Central memory CD8-positive, alpha-beta T cell (primary cell): ENCODE results near the gene SHISA2.

Experiments used
- ATAC-seq: fragments of 150-1000 bp; cut with Tn5 transposase; replicated peaks from 2 replicates; pipeline ENCODE4 v1.10.0; 2022; ENCODE audit warnings: mild to moderate bottlenecking, moderate FRiP score, moderate number of reproducible peaks; ENCODE audit not compliant: poor library complexity, severe bottlenecking; ENCODE audit errors: extremely low read depth
- DNase-seq, 2 donors: peaks; one replicate each; pipeline ENCODE4 v3.0.0; 2021; ENCODE audit warnings: low spot score in 2 of 2
- H3K27ac Mint-ChIP-seq: one replicate; pipeline ENCODE4 v1.8.0; 2022; ENCODE audit warnings: low read depth, mild to moderate bottlenecking, moderate library complexity, mixed read lengths
- H3K27me3 Mint-ChIP-seq: one replicate; pipeline ENCODE4 v1.8.0; 2022; ENCODE audit warnings: mixed read lengths
- H3K36me3 Mint-ChIP-seq: one replicate; pipeline ENCODE4 v1.8.0; 2022; ENCODE audit warnings: mild to moderate bottlenecking, moderate library complexity, mixed read lengths; ENCODE audit not compliant: insufficient read depth
- H3K4me1 Mint-ChIP-seq: one replicate; pipeline ENCODE4 v1.8.0; 2022; ENCODE audit warnings: mixed read lengths
- H3K4me3 Mint-ChIP-seq: one replicate; pipeline ENCODE4 v1.8.0; 2022; ENCODE audit warnings: mild to moderate bottlenecking, moderate library complexity, mixed read lengths
- H3K9me3 Mint-ChIP-seq: one replicate; pipeline ENCODE4 v1.8.0; 2022; ENCODE audit warnings: mixed read lengths

SHISA2 gene

GRCh38 chr13:26061947-26062346, 10.1 kb upstream of the SHISA2 start:
- Mint-ChIP-seq H3K9me3 (no peaks in the 10 kb centered on the region), H3K4me3 (no peak overlapping the region), H3K27ac (no peak overlapping the region), H3K36me3 (no peaks in the 10 kb centered on the region), H3K4me1 (no peaks in the 10 kb centered on the region), H3K27me3 (peaks cover 33% of the 10 kb centered on the region)
- ATAC-seq = no peak
- no peak for DNase-seq

GRCh38 chr13:26061256-26061655, 9.4 kb upstream of the SHISA2 start:
- Mint-ChIP-seq H3K27ac (no peak overlapping the region), H3K36me3 (no peaks in the 10 kb centered on the region), H3K4me1 (no peaks in the 10 kb centered on the region), H3K4me3 (no peak overlapping the region), H3K9me3 (no peaks in the 10 kb centered on the region), H3K27me3 (peaks cover 33% of the 10 kb centered on the region)
- ATAC-seq = no peak
- no peak for DNase-seq

GRCh38 chr13:26060357-26060756, 8.5 kb upstream of the SHISA2 start:
- ATAC-seq = no peak
- no peaks in the 10 kb centered on the region for H3K4me1 Mint-ChIP-seq
- H3K27me3 Mint-ChIP-seq = peaks cover 36% of the 10 kb centered on the region
- no peaks in the 10 kb centered on the region for H3K9me3 Mint-ChIP-seq
- no peak overlapping the region for H3K4me3 Mint-ChIP-seq
- no peak overlapping the region for H3K27ac Mint-ChIP-seq
- H3K36me3 Mint-ChIP-seq = no peaks in the 10 kb centered on the region
- DNase-seq = no peak

GRCh38 chr13:26058704-26059103, 6.9 kb upstream of the SHISA2 start:
- no peak overlapping the region for H3K4me3 Mint-ChIP-seq
- H3K27ac Mint-ChIP-seq = no peak overlapping the region
- ATAC-seq (no peak), DNase-seq (no peak)
- H3K9me3 Mint-ChIP-seq = no peaks in the 10 kb centered on the region
- H3K27me3 Mint-ChIP-seq = peaks cover 49% of the 10 kb centered on the region
- no peaks in the 10 kb centered on the region for H3K4me1 Mint-ChIP-seq
- no peaks in the 10 kb centered on the region for H3K36me3 Mint-ChIP-seq

- Mint-ChIP-seq H3K4me3 (no peak overlapping the region), H3K9me3 (no peaks in the 10 kb centered on the region), H3K36me3 (peaks cover 1% of the 10 kb centered on the region), H3K27ac (no peak overlapping the region), H3K4me1 (peaks cover 8% of the 10 kb centered on the region), H3K27me3 (peaks cover 63% of the 10 kb centered on the region)
- no peak for ATAC-seq
- DNase-seq = no peak
Observed at GRCh38 chr13:26054896-26055295, 3.1 kb upstream of the SHISA2 start.

GRCh38 chr13:26053418-26053980, 1.7 kb upstream of the SHISA2 start:
- Mint-ChIP-seq H3K4me3 (no peak overlapping the region), H3K9me3 (no peaks in the 10 kb centered on the region)

GRCh38 chr13:26052337-26052736, 521 bp upstream of the SHISA2 start:
- Mint-ChIP-seq H3K9me3 (no peaks in the 10 kb centered on the region), H3K4me1 (peaks cover 11% of the 10 kb centered on the region), H3K4me3 (peak overlapping the region; percentile 72), H3K27ac (no peak overlapping the region), H3K36me3 (peaks cover 1% of the 10 kb centered on the region), H3K27me3 (peaks cover 67% of the 10 kb centered on the region)
- no peak for ATAC-seq
- DNase-seq = no peak

More at GRCh38 chr13:26053418-26053980, 1.7 kb upstream of the SHISA2 start:
- Mint-ChIP-seq H3K27me3 (peaks cover 62% of the 10 kb centered on the region), H3K36me3 (peaks cover 1% of the 10 kb centered on the region), H3K27ac (no peak overlapping the region), H3K4me1 (peaks cover 11% of the 10 kb centered on the region)
- DNase-seq (no peak), ATAC-seq (no peak)

- no peak overlapping the region for H3K27ac Mint-ChIP-seq
- peak overlapping the region; percentile 52 for H3K4me3 Mint-ChIP-seq
- DNase-seq (no peak), ATAC-seq (no peak)
- H3K4me1 Mint-ChIP-seq = peaks cover 11% of the 10 kb centered on the region
- H3K36me3 Mint-ChIP-seq = peaks cover 1% of the 10 kb centered on the region
- peaks cover 76% of the 10 kb centered on the region for H3K27me3 Mint-ChIP-seq
- H3K9me3 Mint-ChIP-seq = no peaks in the 10 kb centered on the region
Observed at GRCh38 chr13:26051231-26051656, 572 bp downstream of the SHISA2 start.

GRCh38 chr13:26050568-26051230, 1.1 kb downstream of the SHISA2 start:
- H3K4me3 Mint-ChIP-seq = peak overlapping the region; percentile 57
- peaks cover 1% of the 10 kb centered on the region for H3K36me3 Mint-ChIP-seq
- no peak overlapping the region for H3K27ac Mint-ChIP-seq
- no peak for DNase-seq
- H3K4me1 Mint-ChIP-seq = peaks cover 11% of the 10 kb centered on the region
- no peak for ATAC-seq
- peaks cover 71% of the 10 kb centered on the region for H3K27me3 Mint-ChIP-seq
- H3K9me3 Mint-ChIP-seq = no peaks in the 10 kb centered on the region

GRCh38 chr13:26048741-26049140, 3.1 kb downstream of the SHISA2 start:
- ATAC-seq (no peak), DNase-seq (no peak)
- H3K4me1 Mint-ChIP-seq = peaks cover 11% of the 10 kb centered on the region
- H3K27me3 Mint-ChIP-seq = peaks cover 52% of the 10 kb centered on the region
- H3K9me3 Mint-ChIP-seq = no peaks in the 10 kb centered on the region
- peaks cover 1% of the 10 kb centered on the region for H3K36me3 Mint-ChIP-seq
- no peak overlapping the region for H3K27ac Mint-ChIP-seq
- no peak overlapping the region for H3K4me3 Mint-ChIP-seq

- Mint-ChIP-seq H3K27ac (no peak overlapping the region), H3K36me3 (peaks cover 1% of the 10 kb centered on the region), H3K4me3 (no peak overlapping the region), H3K9me3 (no peaks in the 10 kb centered on the region), H3K27me3 (peaks cover 35% of the 10 kb centered on the region), H3K4me1 (peaks cover 6% of the 10 kb centered on the region)
- ATAC-seq = no peak
- no peak for DNase-seq
Observed at GRCh38 chr13:26047040-26047439, 4.8 kb downstream of the SHISA2 start.

GRCh38 chr13:26046639-26047038, 5.2 kb downstream of the SHISA2 start:
- peaks cover 33% of the 10 kb centered on the region for H3K27me3 Mint-ChIP-seq
- DNase-seq (no peak), ATAC-seq (no peak)
- no peak overlapping the region for H3K4me3 Mint-ChIP-seq
- peaks cover 5% of the 10 kb centered on the region for H3K4me1 Mint-ChIP-seq
- H3K9me3 Mint-ChIP-seq = no peaks in the 10 kb centered on the region
- H3K36me3 Mint-ChIP-seq = no peaks in the 10 kb centered on the region
- H3K27ac Mint-ChIP-seq = no peak overlapping the region

GRCh38 chr13:26045142-26045541, 6.7 kb downstream of the SHISA2 start:
- Mint-ChIP-seq H3K36me3 (no peaks in the 10 kb centered on the region), H3K9me3 (no peaks in the 10 kb centered on the region), H3K4me3 (no peak overlapping the region), H3K27ac (no peak overlapping the region), H3K27me3 (peaks cover 32% of the 10 kb centered on the region), H3K4me1 (peaks cover 5% of the 10 kb centered on the region)
- ATAC-seq (no peak), DNase-seq (no peak)
